A549 (cell line): ENCODE results near the gene STK35. TPM values are rescaled to one million over a fixed set of nuclear protein-coding genes. Genes with fewer than 3 reads are reported as not detected.

Experiments
- ATAC-seq, 2 experiments: fragments of 200-7000 bp in 1 of 2; fragments of >200 bp in 1 of 2; cut with Nextera tagmentation in 1 of 2; cut with Tn5 transposase in 1 of 2; 3 replicates each; pipeline versions ENCODE4 v1.8.0 to v1.9.1; 2018 to 2020; ENCODE audit warnings: mild to moderate bottlenecking in 1 of 2, moderate library complexity in 1 of 2
- CTCF ChIA-PET: fragments of 300-600 bp; sonication (Branson Sonifier 250); formaldehyde crosslinking; extraction: SDS; loops from one replicate; lab custom pipeline; 2021; ENCODE audit warnings: antibody characterized with exemption, inconsistent platforms; lab: Yijun Ruan, JAX
- POLR2A ChIA-PET: fragments of 350-600 bp; formaldehyde crosslinking; extraction: SDS; loops from one replicate; lab custom pipeline; 2021; ENCODE audit warnings: antibody characterized with exemption, inconsistent platforms; lab: Yijun Ruan, JAX
- DNase-seq, 2 experiments: peaks; one replicate each; pipeline versions ENCODE4 v3.0.0 to v3.0.0-alpha.2; 2011 to 2016; ENCODE audit warnings: low read depth in 1 of 2, low spot score in 1 of 2
- FAIRE-seq: peaks from 2 replicates; lab custom pipeline; 2011; peaks lifted over from hg19 to GRCh38; lab: Jason Lieb, UNC
- H3K27ac ChIP-seq, 2 experiments: fragments of >200 bp; sonication (Bioruptor Twin); formaldehyde crosslinking; 3 replicates each; pipeline ENCODE4 v1.5.1; 2016 to 2017
- H3K4me1 ChIP-seq: fragments of >200 bp; sonication (Bioruptor Twin); formaldehyde crosslinking; 3 replicates; pipeline ENCODE4 v1.6.1; 2016
- H3K4me2 ChIP-seq: fragments of >200 bp; sonication (Bioruptor Twin); formaldehyde crosslinking; 3 replicates; pipeline ENCODE4 v1.6.1; 2016
- H3K4me3 ChIP-seq: fragments of >200 bp; sonication (Bioruptor Twin); formaldehyde crosslinking; 3 replicates; pipeline ENCODE4 v1.5.1; 2016
- H3K9me3 ChIP-seq: fragments of >200 bp; sonication (Bioruptor Twin); formaldehyde crosslinking; 3 replicates; pipeline ENCODE4 v1.6.1; 2016
- CBX8 ChIP-seq: fragments of 200-600 bp; sonication (generic); IDR thresholded peaks from 2 replicates; pipeline ENCODE4 v1.6.1; 2016
- CEBPB ChIP-seq, 2 experiments: fragments of >200 bp in 1 of 2; sonication (Bioruptor Twin) in 1 of 2; formaldehyde crosslinking in 1 of 2; IDR thresholded peaks; 2 replicates each; pipeline ENCODE4 v1.6.1; 2012 to 2016
- EHF ChIP-seq: fragments of 250-450 bp; sonication (Bioruptor Pico); IDR thresholded peaks from 2 replicates; pipeline ENCODE4 v1.5.0; 2020; ENCODE audit warnings: mild to moderate bottlenecking
- HOXA7 ChIP-seq: fragments of 250-450 bp; sonication (Bioruptor Pico); IDR thresholded peaks from 2 replicates; pipeline ENCODE4 v1.5.0; 2020; ENCODE audit warnings: mild to moderate bottlenecking, moderate library complexity
- JUN ChIP-seq, 2 experiments: fragments of >200 bp; sonication (Bioruptor Twin); formaldehyde crosslinking; IDR thresholded peaks; 2 replicates in 1 of 2; 3 replicates in 1 of 2; pipeline ENCODE4 v1.6.1; 2016 to 2017
- KDM1A ChIP-seq: fragments of 200-600 bp; sonication (generic); IDR thresholded peaks from 2 replicates; pipeline ENCODE4 v1.6.1; 2016; ENCODE audit warnings: low read depth, mild to moderate bottlenecking
- KDM5A ChIP-seq: fragments of 200-600 bp; sonication (generic); IDR thresholded peaks from 2 replicates; pipeline ENCODE4 v1.6.1; 2016; ENCODE audit warnings: antibody characterized with exemption, mild to moderate bottlenecking
- MAFK ChIP-seq: fragments of 450-650 bp; IDR thresholded peaks from 2 replicates; pipeline ENCODE4 v1.6.1; 2014; ENCODE audit not compliant: partially characterized antibody
- MYC ChIP-seq: IDR thresholded peaks from 2 replicates; pipeline ENCODE4 v1.6.1; 2012; ENCODE audit warnings: mild to moderate bottlenecking, inconsistent platforms, low read length, improper control_type of control experiment, borderline replicate concordance
- NFE2L2 ChIP-seq: fragments of 150-350 bp; conservative IDR thresholded peaks from 2 replicates; pipeline ENCODE4 v1.6.1; 2014; ENCODE audit warnings: low read length
- NPAS2 ChIP-seq: fragments of 250-450 bp; sonication (Bioruptor Pico); IDR thresholded peaks from 2 replicates; pipeline ENCODE4 v1.8.0; 2022; ENCODE audit warnings: mild to moderate bottlenecking, moderate library complexity, borderline replicate concordance
- NR3C1 ChIP-seq: fragments of >200 bp; sonication (Bioruptor Twin); formaldehyde crosslinking; IDR thresholded peaks from 3 replicates; pipeline ENCODE4 v1.6.1; 2017
- RAD21 ChIP-seq, 2 experiments: fragments of >200 bp in 1 of 2; sonication (Bioruptor Twin) in 1 of 2; formaldehyde crosslinking in 1 of 2; IDR thresholded peaks in 1 of 2; conservative IDR thresholded peaks in 1 of 2; 2 replicates in 1 of 2; 3 replicates in 1 of 2; pipeline ENCODE4 v1.6.1; 2012 to 2018; ENCODE audit warnings: inconsistent platforms in 1 of 2
- RNF2 ChIP-seq: fragments of 200-600 bp; sonication (generic); IDR thresholded peaks from 2 replicates; pipeline ENCODE4 v1.6.1; 2016; ENCODE audit warnings: low read depth, mild to moderate bottlenecking, antibody characterized with exemption, moderate library complexity, borderline replicate concordance
- SMC3 ChIP-seq: fragments of >200 bp; sonication (Bioruptor Twin); formaldehyde crosslinking; IDR thresholded peaks from 3 replicates; pipeline ENCODE4 v1.6.1; 2018; ENCODE audit warnings: inconsistent platforms
- TP53 ChIP-seq: fragments of 250-450 bp; sonication (Bioruptor Pico); IDR thresholded peaks from 2 replicates; pipeline ENCODE4 v1.5.0; 2021; ENCODE audit warnings: mild to moderate bottlenecking, moderate library complexity
- ZFP36 ChIP-seq: fragments of 450-650 bp; IDR thresholded peaks from 2 replicates; pipeline ENCODE4 v1.6.1; 2014; ENCODE audit warnings: borderline replicate concordance; ENCODE audit not compliant: partially characterized antibody
- WGBS: methylation state at CpG from one replicate; pipeline ENCODE4 v1.1.6; 2017; ENCODE audit errors: missing lambda C conversion rate; 5-methylcytosine and 5-hydroxymethylcytosine counted together
- polyA plus RNA-seq, 4 experiments: library from polyadenylated mRNA; depleted of rRNA in 3 of 4; stranded (reverse); fragments of >200 nt; fragmentation: RNase III in 1 of 4; extraction: RNeasy Plus Mini Kit Qiagen cat#74134 plus additional on column Dnase treatment in 1 of 4; gene quantifications; 2 replicates in 3 of 4; 3 replicates in 1 of 4; pipeline ENCODE4 v1.2.3, GENCODE V29; 2011 to 2017
- TF ChIP-seq, protein P1 (sequence below): fragments of 150-350 bp; IDR thresholded peaks from 2 replicates; pipeline ENCODE4 v1.6.1; 2014; ENCODE audit warnings: low read depth, mild to moderate bottlenecking, low read length

Gene STK35
- polyA plus RNA-seq, 2 of the 4 experiments (the other 2 are of a cell fraction) = 9.0 to 10.0 TPM

DNA sequence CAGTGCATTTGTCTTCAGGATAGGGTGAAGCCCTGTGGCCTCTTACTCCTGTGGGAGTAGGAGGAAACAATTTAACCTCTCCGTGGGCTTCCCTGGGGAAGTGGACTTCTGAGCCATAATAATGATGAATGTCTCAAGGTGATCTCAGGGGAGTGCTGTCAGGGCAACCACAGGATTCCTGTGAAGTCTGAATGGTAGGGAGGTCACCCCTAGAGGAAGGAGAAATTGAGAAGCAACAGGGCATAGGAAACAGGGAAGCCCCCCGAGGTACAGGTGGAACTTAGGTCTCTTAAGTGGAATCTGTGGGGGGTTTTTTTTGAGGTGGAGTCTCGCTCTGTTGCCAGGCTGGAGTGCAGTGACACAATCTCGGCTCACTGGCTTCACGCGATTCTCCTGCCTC lies 26.9 kb downstream of the STK35 start:
- no peak for TF ChIP-seq CEBPB (IDR thresholded peaks at IDR 0.05)
- no peak for TF ChIP-seq KDM5A
- no peak for TF ChIP-seq RNF2
- no peak for TF ChIP-seq NPAS2 (CRISPR knock-in tag)
- no peak for TF ChIP-seq SMC3
- no peak for TF ChIP-seq HOXA7
- TF ChIP-seq TP53 (CRISPR knock-in tag) = no peak
- no peak for TF ChIP-seq EHF (CRISPR knock-in tag)
- WGBS = 89% methylated on average over 6 of the region's 6 CpGs
- FAIRE-seq = no peak
- ChIA-PET CTCF (interaction anchor here (4.4 kb wide), 1 partner anchor 44 kb away, joined by 11 read pairs; no protein-coding TSS in a partner anchor), POLR2A (no interaction called here)
- Histone ChIP-seq H3K4me1 (peaks cover 34% of the 10 kb centered on the region), H3K4me3 (no peak overlapping the region), H3K27ac (no peak overlapping the region), H3K4me2 (no peak overlapping the region), H3K9me3 (no peaks in the 10 kb centered on the region)
- no peak for ATAC-seq
- no peak for DNase-seq

DNA sequence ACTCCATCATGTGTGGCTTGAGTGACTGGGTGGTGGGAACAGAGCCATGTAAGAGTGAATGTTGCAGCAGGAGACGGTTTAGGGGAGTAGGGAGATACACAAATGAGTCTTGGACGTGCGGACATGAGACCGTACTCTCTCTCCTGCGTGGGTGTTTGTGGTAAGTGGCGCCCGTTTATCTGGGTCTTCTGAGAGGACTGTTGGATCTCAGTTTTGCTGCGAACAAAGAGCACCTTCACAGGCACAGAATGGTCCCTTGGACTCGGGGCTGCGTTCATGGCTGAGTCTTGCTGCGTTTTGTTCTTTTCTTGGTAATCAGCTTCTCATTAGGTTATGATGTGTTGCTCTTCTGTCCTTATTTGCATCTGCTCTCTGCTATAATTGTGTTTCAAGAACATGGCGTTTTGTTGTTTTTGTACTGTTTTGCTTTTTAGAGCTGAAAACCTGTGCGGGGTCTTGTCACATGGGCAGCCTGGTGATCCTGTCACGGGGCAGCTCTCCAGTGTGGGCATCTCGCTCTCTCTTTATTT lies 28.5 kb downstream of the STK35 start:
- no peak for TF ChIP-seq CBX8
- TF ChIP-seq TP53 (CRISPR knock-in tag) = no peak
- TF ChIP-seq, protein P1, sequence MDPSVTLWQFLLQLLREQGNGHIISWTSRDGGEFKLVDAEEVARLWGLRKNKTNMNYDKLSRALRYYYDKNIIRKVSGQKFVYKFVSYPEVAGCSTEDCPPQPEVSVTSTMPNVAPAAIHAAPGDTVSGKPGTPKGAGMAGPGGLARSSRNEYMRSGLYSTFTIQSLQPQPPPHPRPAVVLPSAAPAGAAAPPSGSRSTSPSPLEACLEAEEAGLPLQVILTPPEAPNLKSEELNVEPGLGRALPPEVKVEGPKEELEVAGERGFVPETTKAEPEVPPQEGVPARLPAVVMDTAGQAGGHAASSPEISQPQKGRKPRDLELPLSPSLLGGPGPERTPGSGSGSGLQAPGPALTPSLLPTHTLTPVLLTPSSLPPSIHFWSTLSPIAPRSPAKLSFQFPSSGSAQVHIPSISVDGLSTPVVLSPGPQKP = no peak
- TF ChIP-seq KDM1A = no peak
- no peak for TF ChIP-seq NFE2L2
- TF ChIP-seq MAFK = no peak
- no peak for TF ChIP-seq NR3C1
- TF ChIP-seq RAD21 (conservative IDR thresholded peaks at IDR 0.05 in 1 of 2, IDR thresholded peaks at IDR 0.05 in 1 of 2) = no peak
- TF ChIP-seq, all 56 proteins: peak for 0
- Histone ChIP-seq H3K27ac (no peak overlapping the region), H3K4me2 (no peak overlapping the region), H3K9me3 (no peaks in the 10 kb centered on the region), H3K4me1 (peaks cover 40% of the 10 kb centered on the region), H3K4me3 (no peak overlapping the region)
- FAIRE-seq (no peak), DNase-seq (no peak), ATAC-seq (no peak)
- ChIA-PET CTCF (interaction anchor here (1.1 to 4.4 kb wide), 4 partner anchors 16 to 328 kb away, joined by 3 to 11 read pairs (median 4); no protein-coding TSS in a partner anchor), POLR2A (no interaction called here)
- 89% methylated on average over 15 of the region's 15 CpGs for WGBS

DNA sequence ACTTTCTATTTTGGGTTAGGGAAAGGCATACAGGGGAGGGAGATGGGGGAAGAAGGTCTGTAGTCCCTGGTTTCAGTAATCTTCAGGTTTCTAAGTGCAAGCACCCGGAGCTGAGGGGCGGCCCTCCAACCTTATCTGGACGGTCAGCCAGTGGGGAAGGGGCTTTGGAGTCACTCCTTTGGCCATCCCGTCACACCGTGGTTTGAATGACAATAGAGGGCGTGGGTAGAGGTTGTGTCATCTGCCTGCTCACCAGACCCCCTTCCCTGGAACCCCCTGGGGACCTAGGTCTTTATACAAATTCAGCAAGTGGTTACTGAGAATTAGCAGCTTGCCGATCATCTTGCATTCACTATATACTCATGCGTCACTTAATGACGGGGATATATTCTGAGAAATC lies 29.1 kb downstream of the STK35 start:
- no peak overlapping the region for H3K4me3 ChIP-seq
- TF ChIP-seq, protein P1 = no peak
- TF ChIP-seq JUN (IDR thresholded peaks at IDR 0.05) (no peak), MYC (no peak), EHF (CRISPR knock-in tag) (no peak), HOXA7 (no peak), ZFP36 (no peak)
- TF ChIP-seq, all 56 proteins: peak for 0
- H3K4me2 ChIP-seq = peak overlapping the region; percentile 30; the same call in 1 of the 3 replicates
- POLR2A ChIA-PET = no interaction called here
- DNase-seq = no peak
- no peaks in the 10 kb centered on the region for H3K9me3 ChIP-seq
- H3K4me1 ChIP-seq = peaks cover 40% of the 10 kb centered on the region
- WGBS = 90% methylated on average over 9 of the region's 9 CpGs
- CTCF ChIA-PET = interaction anchor here (1.1 to 4.4 kb wide), 3 partner anchors 16 to 328 kb away, joined by 3 to 11 read pairs (median 5); no protein-coding TSS in a partner anchor
- H3K27ac ChIP-seq = no peak overlapping the region
- FAIRE-seq = no peak
- no peak for ATAC-seq
